LNCAP (cell line): ENCODE data around the gene SSBP2.

Source experiments
- TF ChIP-seq, protein P1 (sequence below): fragments of 450-650 bp; IDR thresholded peaks from 2 replicates; pipeline ENCODE4 v1.5.1; 2017; ENCODE audit warnings: mild to moderate bottlenecking

The SSBP2 gene

DNA sequence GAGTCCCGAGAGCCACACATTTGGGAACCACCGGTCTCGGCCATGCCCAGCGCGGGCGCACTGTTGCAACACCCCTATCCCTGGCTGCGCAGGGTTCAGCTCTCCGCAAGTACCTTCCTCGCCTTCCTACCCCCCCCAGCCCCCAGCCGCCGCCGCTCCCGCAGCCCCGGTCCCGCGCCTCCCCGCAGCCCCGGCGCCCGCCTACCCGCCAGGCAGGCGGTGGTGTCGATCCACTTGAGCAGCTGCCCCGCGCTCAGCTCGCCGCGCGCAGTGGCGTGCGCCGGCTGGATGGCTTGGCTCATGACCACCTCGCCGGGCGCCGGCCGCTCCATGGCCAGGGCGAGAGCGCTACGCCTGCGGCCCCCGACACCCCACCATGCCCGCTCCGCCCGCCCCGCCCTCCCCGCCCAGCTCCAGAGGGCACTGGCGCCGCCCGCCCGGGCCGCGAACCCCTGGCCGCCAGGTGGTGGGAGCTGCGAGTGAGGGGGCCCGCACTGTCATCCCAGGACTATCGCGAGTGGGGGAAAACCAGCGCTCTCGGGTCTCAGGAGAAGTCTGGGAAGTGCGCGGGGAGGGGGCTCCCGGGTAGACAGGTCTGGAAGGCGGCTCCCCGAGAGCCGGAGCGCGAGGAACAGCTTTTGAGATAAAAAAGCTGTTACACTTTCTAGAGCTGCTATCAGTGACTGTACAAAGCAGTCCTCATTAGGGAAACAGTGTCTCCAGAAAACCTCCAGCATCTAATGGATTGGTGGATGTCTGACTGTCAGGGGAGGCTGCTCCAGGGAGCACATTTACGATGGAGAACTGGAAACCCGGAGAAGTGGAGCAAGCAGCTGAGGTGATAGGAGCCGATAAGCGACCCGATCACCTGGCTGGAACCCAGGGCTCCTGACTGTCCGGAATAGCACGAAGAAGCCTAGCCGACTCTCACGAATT lies 356.8 kb downstream of the SSBP2 start, which contains the start of gene ACOT12:
Gene ACOT12, minus strand, starts transcription at position 352 of the 936 bp plus-strand sequence. Its CDS starts 20 bp downstream, at position 332.
- TF ChIP-seq, protein P1, sequence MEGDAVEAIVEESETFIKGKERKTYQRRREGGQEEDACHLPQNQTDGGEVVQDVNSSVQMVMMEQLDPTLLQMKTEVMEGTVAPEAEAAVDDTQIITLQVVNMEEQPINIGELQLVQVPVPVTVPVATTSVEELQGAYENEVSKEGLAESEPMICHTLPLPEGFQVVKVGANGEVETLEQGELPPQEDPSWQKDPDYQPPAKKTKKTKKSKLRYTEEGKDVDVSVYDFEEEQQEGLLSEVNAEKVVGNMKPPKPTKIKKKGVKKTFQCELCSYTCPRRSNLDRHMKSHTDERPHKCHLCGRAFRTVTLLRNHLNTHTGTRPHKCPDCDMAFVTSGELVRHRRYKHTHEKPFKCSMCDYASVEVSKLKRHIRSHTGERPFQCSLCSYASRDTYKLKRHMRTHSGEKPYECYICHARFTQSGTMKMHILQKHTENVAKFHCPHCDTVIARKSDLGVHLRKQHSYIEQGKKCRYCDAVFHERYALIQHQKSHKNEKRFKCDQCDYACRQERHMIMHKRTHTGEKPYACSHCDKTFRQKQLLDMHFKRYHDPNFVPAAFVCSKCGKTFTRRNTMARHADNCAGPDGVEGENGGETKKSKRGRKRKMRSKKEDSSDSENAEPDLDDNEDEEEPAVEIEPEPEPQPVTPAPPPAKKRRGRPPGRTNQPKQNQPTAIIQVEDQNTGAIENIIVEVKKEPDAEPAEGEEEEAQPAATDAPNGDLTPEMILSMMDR: no peak

DNA sequence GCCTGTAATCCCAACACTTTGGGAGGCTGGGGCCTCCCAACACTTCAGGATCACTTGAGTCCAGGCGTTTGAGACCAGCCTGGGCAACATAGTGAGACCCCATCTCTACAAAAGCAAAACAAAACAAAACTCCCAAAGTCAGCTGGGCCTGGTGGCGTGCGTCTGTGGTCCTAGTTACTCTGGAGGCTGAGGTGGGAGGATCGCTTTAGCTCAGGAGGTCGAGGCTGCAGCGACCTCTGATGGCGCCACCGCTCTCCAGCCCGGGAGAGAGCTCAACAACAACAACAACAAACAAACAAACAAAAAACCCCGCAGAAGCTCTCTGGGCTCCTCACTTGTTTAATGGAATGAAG lies 357.5 kb downstream of the SSBP2 start:
- TF ChIP-seq, protein P1: no peak

DNA sequence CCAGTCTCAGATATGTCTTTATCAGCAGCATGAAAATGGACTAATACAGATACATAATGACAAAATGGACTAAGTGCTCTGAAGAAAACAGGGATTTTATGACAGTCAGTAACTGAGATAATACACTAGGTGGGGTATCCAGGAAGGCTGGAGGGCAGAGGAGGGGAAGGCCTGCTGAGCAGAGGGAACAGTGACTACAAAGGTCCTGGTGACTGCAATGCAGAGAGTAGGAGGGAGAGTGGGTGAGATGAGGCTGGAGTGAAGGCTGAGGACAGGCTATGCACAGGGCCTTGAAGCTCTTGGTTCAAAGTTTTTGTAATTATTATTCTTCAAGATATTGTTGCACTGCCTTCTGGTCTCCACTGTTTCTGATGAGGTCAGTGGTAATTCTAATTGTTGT lies 361.9 kb downstream of the SSBP2 start:
- TF ChIP-seq, protein P1: no peak

DNA sequence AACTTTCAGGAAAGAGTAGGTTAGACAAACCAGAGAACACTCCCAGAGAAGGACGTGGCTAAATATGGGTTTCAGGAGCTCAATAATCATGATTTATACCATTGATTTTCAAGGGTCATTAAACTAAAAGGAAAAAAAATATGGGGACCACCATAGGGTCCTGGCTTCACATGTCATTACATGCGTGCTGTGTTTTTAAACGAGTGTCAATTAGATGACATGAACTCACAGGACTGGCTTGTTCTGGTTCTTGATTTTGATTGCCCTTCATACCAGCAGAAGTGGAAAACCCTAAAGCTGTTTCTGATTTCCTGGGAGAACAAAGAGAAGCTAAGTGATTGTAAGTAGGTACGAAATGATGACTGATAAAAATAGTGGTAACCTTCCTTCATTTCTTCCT lies 362.7 kb downstream of the SSBP2 start:
- TF ChIP-seq, protein P1: no peak

DNA sequence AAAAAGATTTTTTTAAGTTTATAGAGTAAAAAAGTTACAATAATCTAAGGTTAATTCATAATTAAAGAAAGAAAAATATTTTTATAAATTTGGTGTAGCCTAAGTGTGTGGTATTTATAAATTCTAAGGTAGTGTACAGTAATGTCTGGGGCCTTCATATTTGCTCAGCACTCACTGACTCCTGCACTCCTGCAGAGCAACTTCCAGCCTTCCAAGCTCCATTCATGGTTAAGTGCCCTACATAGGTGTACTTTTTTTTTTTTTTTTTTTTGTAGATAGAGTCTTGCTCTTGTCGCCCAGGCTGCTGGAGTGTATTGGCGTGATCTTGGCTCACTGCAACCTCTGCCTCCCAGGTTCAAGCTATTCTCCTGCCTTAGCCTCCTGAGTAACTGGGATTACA lies 367.0 kb downstream of the SSBP2 start:
- TF ChIP-seq, protein P1: no peak

DNA sequence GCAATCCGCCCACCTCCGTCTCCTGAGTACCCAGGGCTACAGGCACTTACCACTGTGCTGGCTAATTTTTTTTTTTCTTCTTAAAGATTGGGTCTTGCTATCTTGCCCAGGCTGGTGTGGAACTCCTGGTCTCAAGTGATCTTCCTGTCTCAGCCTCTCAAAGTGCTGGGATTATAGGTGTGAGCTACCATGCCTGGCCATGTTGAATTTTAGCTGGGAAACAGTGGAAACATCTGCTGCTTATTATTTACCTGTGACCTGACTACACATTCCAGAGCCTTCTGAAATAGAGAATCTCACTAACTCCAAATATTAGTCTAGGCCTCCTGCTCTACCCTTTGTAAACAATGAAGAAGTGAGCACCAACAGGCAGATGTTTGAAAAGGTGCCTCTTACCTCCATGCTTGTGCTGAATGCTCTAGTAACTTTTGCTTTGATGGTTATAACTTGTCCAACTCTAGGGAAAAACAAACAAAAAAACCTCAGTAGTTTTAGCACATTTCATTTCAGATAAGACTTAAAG lies 379.5 kb downstream of the SSBP2 start:
- TF ChIP-seq, protein P1: no peak

DNA sequence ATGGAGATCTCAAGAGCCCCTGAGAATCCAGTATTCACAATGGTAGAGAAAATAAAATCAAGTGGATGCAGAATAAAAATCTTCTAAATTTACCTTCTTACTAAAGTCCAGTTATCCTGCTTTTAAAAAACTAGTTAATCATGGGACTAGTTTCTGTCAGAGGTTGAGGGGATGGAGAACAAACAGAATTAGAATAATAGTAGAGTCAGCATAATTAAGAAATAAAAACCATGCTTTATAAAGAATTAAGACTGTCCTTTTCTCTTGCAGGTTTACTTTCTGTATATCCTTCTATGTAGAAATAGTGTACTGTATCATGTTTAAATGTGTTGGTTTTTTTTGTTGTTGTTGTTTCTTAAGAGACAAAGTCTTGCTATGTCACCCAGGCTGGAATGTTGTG lies 380.0 kb downstream of the SSBP2 start:
- TF ChIP-seq, protein P1: no peak
